Naive thymus-derived CD8-positive, alpha-beta T cell (primary cell): Measurements from ENCODE around the gene CDC25B. TPM values are rescaled to one million over a fixed set of nuclear protein-coding genes. Genes with fewer than 3 reads are reported as not detected.

Source experiments
- ATAC-seq, 2 donors: fragments of 150-1000 bp; cut with Tn5 transposase in 1 of 2; sonication (Bioruptor Pico), chemical (Tn5 transposase) in 1 of 2; 1 replicate in 1 of 2; 2 replicates in 1 of 2; pipeline ENCODE4 v1.10.0; 2021; ENCODE audit warnings: mild to moderate bottlenecking in 2 of 2, moderate library complexity in 2 of 2
- POLR2A ChIA-PET: fragments of 350-600 bp; sonication (Branson Sonifier 250); formaldehyde crosslinking; loops from one replicate; lab custom pipeline; 2021; ENCODE audit warnings: antibody characterized with exemption; lab: Charles Lee
- DNase-seq, 10 donors: peaks; one replicate each; pipeline versions ENCODE4 v3.0.0 to v3.0.0-alpha.2; 2020 to 2022
- H3K27ac Mint-ChIP-seq, 10 donors: one replicate each; pipeline ENCODE4 v1.8.0; 2020 to 2022; ENCODE audit warnings: mild to moderate bottlenecking in 10 of 10, mixed read lengths in 10 of 10, moderate library complexity in 4 of 10, inconsistent platforms in 1 of 10
- H3K27me3 Mint-ChIP-seq, 5 donors: one replicate each; pipeline ENCODE4 v1.8.0; 2021 to 2022; ENCODE audit warnings: mixed read lengths in 5 of 5
- H3K36me3 Mint-ChIP-seq, 3 donors: one replicate each; pipeline ENCODE4 v1.8.0; 2020 to 2022; ENCODE audit warnings: mixed read lengths in 3 of 3, mild to moderate bottlenecking in 2 of 3, inconsistent platforms in 1 of 3
- H3K4me1 Mint-ChIP-seq, 4 donors: one replicate each; pipeline ENCODE4 v1.8.0; 2021 to 2022; ENCODE audit warnings: mixed read lengths in 4 of 4
- H3K4me3 Mint-ChIP-seq, 10 donors: one replicate each; pipeline ENCODE4 v1.8.0; 2020 to 2022; ENCODE audit warnings: mild to moderate bottlenecking in 10 of 10, mixed read lengths in 10 of 10, moderate library complexity in 6 of 10, inconsistent platforms in 1 of 10
- H3K9me3 Mint-ChIP-seq, 9 donors: one replicate each; pipeline ENCODE4 v1.8.0; 2020 to 2022; ENCODE audit warnings: mixed read lengths in 9 of 9, mild to moderate bottlenecking in 3 of 9, inconsistent platforms in 1 of 9, moderate library complexity in 1 of 9
- polyA plus RNA-seq, 3 donors: library from polyadenylated mRNA; unstranded; fragments of 300-500 nt; fragmentation: Illumina TruSeq; gene quantifications; one replicate each; pipeline ENCODE4 v1.2.3, GENCODE V29; 2021
- total RNA-seq, 8 experiments: library from RNA in 2 of 8; stranded (reverse) in 2 of 8; gene quantifications; one replicate each; pipeline ENCODE4 v1.2.3 and lab custom pipeline; 2021 to 2026

The CDC25B gene
- total and polyA plus RNA-seq, 5 experiments from 2014 or later: 38.1 to 336 (median 49.7) TPM

DNA sequence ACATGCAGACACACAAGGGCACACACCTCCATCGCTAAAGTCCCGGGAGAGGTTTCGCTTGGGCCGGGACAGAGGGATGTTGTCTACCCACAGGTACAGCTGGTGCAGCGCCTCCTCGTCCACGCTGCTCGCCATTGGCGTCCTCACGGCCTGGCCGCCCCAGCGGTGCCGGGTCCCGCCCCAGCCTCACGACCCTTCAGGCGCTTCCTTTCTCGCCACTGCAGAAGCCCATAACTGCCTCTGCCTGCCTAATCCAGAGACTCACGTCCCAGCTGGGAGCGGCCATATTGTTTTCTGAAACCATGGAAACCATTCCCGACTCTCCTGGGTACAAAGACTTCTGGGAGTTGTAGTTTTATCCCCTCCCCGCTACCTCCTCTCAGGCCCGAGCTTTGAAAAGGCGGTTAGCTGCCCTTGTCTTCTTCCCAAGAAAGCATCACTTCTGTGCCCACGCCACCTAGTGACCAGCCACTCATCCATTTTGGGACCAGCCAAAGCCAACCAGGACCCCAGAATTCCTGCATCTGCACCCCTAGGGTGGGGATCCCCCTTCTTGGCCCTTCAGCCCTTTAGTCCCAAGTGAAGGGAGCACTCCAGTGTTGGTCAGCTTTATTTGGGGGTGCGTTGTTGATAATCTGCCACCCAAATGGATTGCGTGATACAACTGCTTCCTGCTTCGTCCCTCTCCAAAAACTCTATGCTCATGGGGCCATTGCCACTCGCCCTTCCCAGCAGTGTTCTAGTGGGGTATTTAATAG, 14.8 kb upstream of the CDC25B start, which contains the start of gene SPEF1:
SPEF1 (minus strand) TSS at position 296 of the 758 bp plus-strand sequence; CDS start at position 135, 161 bp downstream.
- Mint-ChIP-seq H3K27ac (peak within 1 kb of the TSS in 9 of 10 donors; percentile 11 to 82 (median 52)), H3K4me1 (peaks cover 24 to 61% (median 50%) of the 10 kb centered on the region in 4 donors), H3K36me3 (no peaks in the 10 kb centered on the region)

DNA sequence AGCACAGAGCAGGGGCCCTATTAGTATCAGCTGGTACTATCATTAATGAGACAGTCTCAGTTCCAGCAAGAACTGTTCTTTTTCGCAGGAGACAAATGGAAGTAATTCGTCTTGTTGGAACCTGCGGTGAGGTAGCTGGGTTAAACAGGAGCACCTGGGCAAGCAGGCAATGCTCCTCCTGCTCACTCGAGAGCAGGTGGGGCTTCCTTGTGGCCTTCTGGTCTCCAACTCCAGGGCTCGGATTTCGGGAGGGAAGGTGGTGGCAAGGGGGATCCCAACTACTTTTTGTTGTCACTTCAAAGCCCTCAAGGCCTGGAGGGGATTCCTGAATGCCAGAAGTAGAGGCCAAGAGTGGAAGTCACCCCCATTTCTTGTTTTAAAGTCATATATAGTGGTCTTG, 13.5 kb upstream of the CDC25B start:
- H3K27ac Mint-ChIP-seq: peak overlapping the region in 9 of 10 donors; percentile 11 to 82 (median 46)
- H3K9me3 Mint-ChIP-seq: no peaks in the 10 kb centered on the region
- H3K27me3 Mint-ChIP-seq: peaks cover 0 to 8% (median 0%) of the 10 kb centered on the region in 5 donors
- DNase-seq (peak in 1 of 10 donors; percentile 36), ATAC-seq (no peak)
- H3K4me3 Mint-ChIP-seq: peak overlapping the region in 2 of 10 donors; percentile 24 to 45
- no peaks in the 10 kb centered on the region for H3K36me3 Mint-ChIP-seq
- H3K4me1 Mint-ChIP-seq: peaks cover 20 to 57% (median 48%) of the 10 kb centered on the region in 4 donors
- POLR2A ChIA-PET: no interaction called here

More for the DNA sequence above, 14.8 kb upstream of the CDC25B start, which contains the start of gene SPEF1:
- peak; percentile 19 to 26 for ATAC-seq
- Mint-ChIP-seq H3K27me3 (peaks cover 0 to 9% (median 0%) of the 10 kb centered on the region in 5 donors), H3K9me3 (no peaks in the 10 kb centered on the region), H3K4me3 (peak within 1 kb of the TSS; percentile 0 to 81 (median 65))
- peak in 5 of 10 donors; percentile 32 to 71 (median 49) for DNase-seq
- POLR2A ChIA-PET: interaction anchor here (0.6 to 1.6 kb wide), 4 partner anchors 14 to 114 kb away, joined by 3 to 8 read pairs (median 4); partner anchors contain the start of gene ADISSP

DNA sequence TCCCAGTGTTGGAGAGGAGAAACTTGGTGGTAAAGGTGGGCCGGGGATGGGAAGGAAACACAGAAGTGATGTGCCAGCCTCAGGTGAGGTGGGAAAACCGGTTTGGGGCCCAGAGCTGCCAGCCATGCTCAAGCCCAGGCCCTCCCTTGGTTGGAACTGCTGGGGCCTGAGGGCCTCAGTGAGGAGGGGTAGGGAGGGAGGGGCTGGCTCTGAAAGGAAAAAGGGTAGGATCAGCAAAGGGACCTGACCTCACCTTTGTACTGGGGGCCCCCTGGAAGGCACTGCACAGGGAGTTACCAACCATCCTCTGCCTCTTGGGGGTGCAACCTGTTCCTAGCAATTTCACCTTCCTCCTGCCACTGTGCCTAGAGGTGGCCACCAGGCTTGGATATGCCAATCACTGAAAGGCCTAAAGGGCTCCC, 13.0 kb upstream of the CDC25B start:
- DNase-seq (peak in 1 of 10 donors; percentile 44), ATAC-seq (no peak)
- peaks cover 20 to 58% (median 50%) of the 10 kb centered on the region in 4 donors for H3K4me1 Mint-ChIP-seq
- no peaks in the 10 kb centered on the region for H3K36me3 Mint-ChIP-seq
- H3K27me3 Mint-ChIP-seq: peaks cover 0 to 8% (median 0%) of the 10 kb centered on the region in 5 donors
- H3K9me3 Mint-ChIP-seq: no peaks in the 10 kb centered on the region
- POLR2A ChIA-PET: interaction anchor here (4.8 kb wide), 1 partner anchor 15 kb away, joined by 52 read pairs; the partner anchor contains the start of gene ADISSP
- H3K27ac Mint-ChIP-seq: peak overlapping the region in 8 of 10 donors; percentile 16 to 82 (median 59)
- H3K4me3 Mint-ChIP-seq: peak overlapping the region in 4 of 10 donors; percentile 1 to 53 (median 22)

DNA sequence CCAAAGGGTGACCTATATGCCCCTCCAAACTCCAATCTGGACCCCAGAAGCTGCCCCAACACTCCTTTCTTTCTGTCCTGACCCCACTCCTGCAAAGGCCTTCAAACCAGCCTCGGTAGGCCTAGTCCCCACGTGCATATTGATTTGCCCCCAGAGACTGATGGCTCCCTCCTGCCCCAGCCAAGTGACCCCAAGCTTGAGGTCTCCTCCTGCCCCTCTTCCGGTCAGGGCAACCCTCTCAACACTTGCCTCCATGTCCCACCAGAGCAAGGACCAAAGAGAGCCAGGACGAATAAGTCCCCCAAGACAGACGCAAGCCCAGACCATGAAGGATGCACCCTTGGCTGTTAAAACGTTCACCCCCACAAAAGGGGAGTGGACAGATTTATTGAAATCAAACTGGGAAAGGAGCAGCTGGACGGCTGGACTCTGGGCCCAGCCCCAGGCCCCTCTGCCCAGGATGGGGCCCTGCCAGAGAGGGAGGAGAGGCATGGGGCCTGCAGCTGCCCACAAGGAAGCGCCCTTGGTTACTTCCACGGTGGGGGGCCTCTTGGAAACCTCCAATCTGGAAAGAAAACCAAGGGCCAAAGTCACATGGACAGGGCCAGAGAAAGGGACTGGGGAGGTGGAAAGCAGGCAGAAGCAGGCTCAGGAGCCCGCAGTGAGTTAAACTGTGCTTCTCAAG, 12.5 kb upstream of the CDC25B start:
- H3K27ac Mint-ChIP-seq: peak overlapping the region in 6 of 10 donors; percentile 8 to 80 (median 58)
- peak overlapping the region in 4 of 10 donors; percentile 21 to 65 (median 50) for H3K4me3 Mint-ChIP-seq
- H3K36me3 Mint-ChIP-seq: no peaks in the 10 kb centered on the region
- POLR2A ChIA-PET: interaction anchor here (4.8 to 6.4 kb wide), 2 partner anchors 16 kb away, joined by 34 to 52 read pairs; partner anchors contain the start of gene ADISSP
- H3K4me1 Mint-ChIP-seq: peaks cover 20 to 56% (median 52%) of the 10 kb centered on the region in 4 donors
- ATAC-seq (no peak), DNase-seq (peak in 1 of 10 donors; percentile 36)
- no peaks in the 10 kb centered on the region for H3K9me3 Mint-ChIP-seq
- peaks cover 0 to 6% (median 0%) of the 10 kb centered on the region in 5 donors for H3K27me3 Mint-ChIP-seq

DNA sequence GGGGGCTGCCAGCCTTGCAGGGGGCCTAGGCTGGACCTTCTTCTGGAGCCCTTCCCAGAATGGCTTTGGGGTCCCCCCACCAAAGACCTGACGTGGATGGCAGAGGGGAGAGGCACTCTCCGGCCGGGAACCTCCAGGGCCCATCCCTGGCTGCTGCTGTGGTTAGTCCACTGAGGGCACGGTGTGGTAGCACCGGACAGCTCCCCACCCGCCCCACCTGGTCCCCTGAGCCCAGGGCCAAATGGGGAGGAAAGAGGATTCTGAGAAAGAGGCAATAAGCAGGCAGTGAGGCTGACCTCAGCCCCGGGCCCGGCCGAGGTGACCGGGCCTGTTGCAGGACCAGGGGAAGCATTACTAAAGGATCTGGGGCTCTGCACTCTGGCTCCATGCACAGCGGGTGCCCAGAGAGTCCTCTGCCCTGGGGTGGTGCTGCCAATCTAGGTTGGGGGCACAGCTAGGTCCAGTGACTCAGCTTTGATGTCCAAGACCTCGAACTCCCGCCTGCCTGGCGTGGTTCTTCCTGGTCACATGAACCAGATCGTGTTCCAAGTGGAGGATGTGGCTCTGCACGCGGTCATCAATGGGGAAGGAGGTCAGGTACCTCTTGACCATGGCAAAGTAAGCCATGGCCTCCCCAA, 11.8 kb upstream of the CDC25B start:
- DNase-seq (peak in 1 of 10 donors; percentile 62), ATAC-seq (no peak)
- Mint-ChIP-seq H3K27ac (peak overlapping the region in 6 of 10 donors; percentile 25 to 88 (median 58)), H3K4me1 (peaks cover 25 to 60% (median 54%) of the 10 kb centered on the region in 4 donors), H3K36me3 (no peaks in the 10 kb centered on the region), H3K9me3 (no peaks in the 10 kb centered on the region), H3K4me3 (peak overlapping the region in 9 of 10 donors; percentile 28 to 78 (median 59)), H3K27me3 (peaks cover 0 to 5% (median 0%) of the 10 kb centered on the region in 5 donors)
- POLR2A ChIA-PET: interaction anchor here (0.6 to 6.4 kb wide), 5 partner anchors 15 to 70 kb away, joined by 3 to 52 read pairs (median 19); partner anchors contain the start of gene ADISSP

DNA sequence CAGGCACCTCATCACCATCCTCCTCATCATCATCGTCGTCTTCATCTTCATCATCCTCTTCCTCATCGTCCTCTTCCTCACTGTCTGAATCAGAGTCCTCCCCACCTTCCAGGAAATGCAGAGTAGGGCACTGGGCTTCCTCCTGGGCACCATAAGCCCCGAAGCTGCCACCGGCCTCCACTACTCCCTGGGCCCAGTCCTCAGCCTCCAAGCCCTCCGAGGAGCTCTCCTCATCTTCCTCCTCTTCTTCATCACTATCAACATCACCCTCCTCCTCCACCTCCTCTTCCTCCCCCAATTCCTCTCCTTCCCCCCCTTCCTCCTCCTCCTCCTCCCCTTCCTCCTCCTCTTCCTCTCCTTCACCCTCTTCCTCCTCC, 11.3 kb upstream of the CDC25B start:
- Mint-ChIP-seq H3K36me3 (no peaks in the 10 kb centered on the region), H3K4me3 (peak overlapping the region; percentile 13 to 78 (median 58)), H3K4me1 (peaks cover 22 to 60% (median 52%) of the 10 kb centered on the region in 4 donors), H3K27me3 (no peaks in the 10 kb centered on the region), H3K27ac (peak overlapping the region in 8 of 10 donors; percentile 22 to 88 (median 58)), H3K9me3 (no peaks in the 10 kb centered on the region)
- ATAC-seq: no peak
- no peak for DNase-seq
- POLR2A ChIA-PET: interaction anchor here (0.6 to 6.4 kb wide), 6 partner anchors 15 to 70 kb away, joined by 3 to 52 read pairs (median 12); partner anchors contain the start of gene ADISSP

DNA sequence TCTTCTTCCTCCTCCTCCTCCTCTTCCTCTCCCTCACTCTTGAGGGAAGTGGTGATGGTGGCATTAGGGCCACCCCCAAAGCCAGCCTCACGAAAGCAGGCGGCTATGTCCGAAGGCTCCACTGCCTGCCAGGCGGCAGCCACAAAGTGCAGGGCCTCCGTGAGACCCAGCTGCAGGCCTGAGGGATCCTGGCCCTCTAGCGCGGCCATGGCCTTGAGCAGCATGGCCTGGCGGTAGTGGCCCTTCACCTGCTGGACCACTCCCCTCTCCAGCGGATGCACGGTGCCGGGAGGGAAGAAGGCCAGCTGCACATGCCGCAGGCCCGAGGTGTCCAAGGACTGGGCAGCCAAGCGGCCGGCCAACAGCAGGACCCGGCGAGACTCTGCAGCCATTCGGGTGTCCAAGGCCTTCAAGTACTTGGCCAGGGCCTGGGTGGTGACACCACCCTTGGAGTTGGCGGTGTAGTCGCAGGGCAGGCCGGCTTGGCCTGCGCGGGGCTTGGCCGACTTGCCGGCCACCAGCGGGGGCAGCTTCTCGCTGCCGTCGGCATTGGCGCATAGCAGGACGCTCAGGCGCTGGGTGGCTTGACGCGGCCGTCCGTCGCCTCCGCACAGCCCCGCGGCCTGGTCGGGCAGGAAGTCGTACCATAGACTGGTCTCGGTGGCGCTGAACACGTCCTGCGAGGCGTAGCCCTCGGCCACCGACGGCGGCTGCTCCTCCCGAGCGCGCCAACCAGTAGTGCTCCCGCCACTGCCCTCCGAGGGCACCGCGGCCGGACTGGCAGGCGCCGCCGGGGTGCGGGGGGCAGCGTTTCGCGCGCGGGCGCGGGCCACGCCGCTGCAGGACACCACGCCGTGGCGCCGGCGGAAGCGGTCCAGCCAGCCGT, 10.6 kb upstream of the CDC25B start:
- POLR2A ChIA-PET: interaction anchor here (0.5 to 6.4 kb wide), 11 partner anchors 8 to 300 kb away, joined by 3 to 52 read pairs (median 6); partner anchors contain the start of genes ADISSP and CDC25B
- Mint-ChIP-seq H3K4me3 (peak overlapping the region in 7 of 10 donors; percentile 12 to 89 (median 69)), H3K27ac (peak overlapping the region in 7 of 10 donors; percentile 53 to 88 (median 69)), H3K27me3 (no peaks in the 10 kb centered on the region), H3K36me3 (no peaks in the 10 kb centered on the region), H3K9me3 (no peaks in the 10 kb centered on the region), H3K4me1 (peaks cover 22 to 58% (median 51%) of the 10 kb centered on the region in 4 donors)
- ATAC-seq (no peak), DNase-seq (peak in 1 of 10 donors; percentile 17)

DNA sequence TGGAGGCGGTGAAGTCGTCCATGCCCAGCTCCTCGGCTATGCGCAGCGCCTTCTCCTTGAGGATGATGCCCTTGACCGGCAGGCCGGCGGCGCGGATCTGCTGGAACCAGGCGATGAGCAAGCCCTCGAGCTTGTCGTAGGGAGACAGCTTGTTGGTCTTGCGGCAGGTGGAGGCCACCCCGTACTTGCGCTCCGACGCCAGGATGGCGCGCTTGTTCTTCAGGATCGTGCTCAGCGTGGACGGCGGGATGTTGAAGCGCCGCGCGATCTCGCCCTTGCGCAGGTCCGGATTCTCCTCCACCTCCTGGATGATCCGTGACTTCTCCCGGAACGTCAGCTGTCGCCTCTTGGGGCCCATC, 10.0 kb upstream of the CDC25B start:
- POLR2A ChIA-PET: interaction anchor here (0.5 to 6.4 kb wide), 12 partner anchors 8 to 299 kb away, joined by 3 to 52 read pairs (median 4); partner anchors contain the start of genes ADISSP and CDC25B
- Mint-ChIP-seq H3K4me1 (peaks cover 17 to 52% (median 45%) of the 10 kb centered on the region in 4 donors), H3K36me3 (no peaks in the 10 kb centered on the region), H3K4me3 (peak overlapping the region; percentile 68 to 89 (median 82)), H3K9me3 (no peaks in the 10 kb centered on the region), H3K27me3 (no peaks in the 10 kb centered on the region), H3K27ac (peak overlapping the region in 8 of 10 donors; percentile 67 to 90 (median 85))
- DNase-seq: peak in 6 of 10 donors; percentile 33 to 50 (median 40)
- ATAC-seq: peak; percentile 39 to 58

DNA sequence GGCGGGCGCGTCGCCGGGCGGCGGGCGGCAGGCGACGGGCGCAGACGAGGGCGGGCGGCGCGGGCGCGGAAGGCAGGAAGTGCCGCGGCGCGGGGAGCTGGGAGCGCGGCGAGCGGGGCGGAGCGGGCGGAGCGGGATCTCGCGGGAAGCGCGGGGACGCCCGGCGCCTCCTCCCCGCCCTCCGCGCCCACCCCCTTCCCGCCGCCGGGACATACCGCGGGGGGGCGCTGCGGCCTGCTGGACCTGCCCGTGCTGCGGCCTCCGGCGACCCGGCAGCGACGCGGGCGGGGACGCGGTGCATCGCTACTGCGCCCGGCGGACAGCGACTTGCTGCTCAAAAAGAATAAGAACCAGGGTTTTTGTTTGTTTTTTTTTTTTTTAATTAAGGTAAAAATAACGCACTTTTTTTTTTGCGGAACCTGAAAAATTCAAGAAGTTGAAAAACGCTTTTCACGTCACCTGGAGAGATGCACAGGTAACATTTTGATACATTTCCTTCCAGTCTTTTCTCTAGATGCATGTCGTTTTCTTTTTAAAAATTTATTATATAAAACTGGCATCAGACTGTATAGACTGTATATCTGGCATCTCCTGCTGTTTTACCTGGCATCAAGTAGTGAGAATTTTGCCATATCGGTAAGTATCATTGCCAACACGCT, 9.3 kb upstream of the CDC25B start, which contains the start of gene CENPB:
CENPB (minus strand) TSS at position 76 of the 659 bp plus-strand sequence. CDS start 257 bp downstream, outside the sequence.
- POLR2A ChIA-PET: interaction anchor here (0.7 to 6.4 kb wide), 12 partner anchors 9 to 299 kb away, joined by 3 to 52 read pairs (median 6); partner anchors contain the start of genes ADISSP and CDC25B
- Mint-ChIP-seq H3K4me3 (peak within 1 kb of the TSS; percentile 68 to 89 (median 82)), H3K36me3 (no peaks in the 10 kb centered on the region), H3K4me1 (peaks cover 17 to 45% (median 38%) of the 10 kb centered on the region in 4 donors), H3K27me3 (no peaks in the 10 kb centered on the region), H3K27ac (peak within 1 kb of the TSS in 8 of 10 donors; percentile 73 to 90 (median 85)), H3K9me3 (no peaks in the 10 kb centered on the region)
- peak; percentile 79 to 94 (median 89) for DNase-seq
- ATAC-seq: peak; percentile 85 to 88
